ENCODE results near the gene CRAMP1. TPM values are rescaled to one million over a fixed set of nuclear protein-coding genes. Genes with fewer than 3 reads are reported as not detected.

CRAMP1 gene
- total RNA-seq, 1 experiment from 2014 or later: 22.9 TPM

- TF ChIP-seq EGR1 (IDR thresholded peaks at IDR 0.05; ENCODE audit: low read depth) (no peak), TCF7L2 (IDR thresholded peaks at IDR 0.05; ENCODE audit: borderline replicate concordance, extremely low read depth, insufficient read depth, insufficient read length) (no peak)
- Histone ChIP-seq H3K79me2 (ENCODE audit: insufficient read depth, low read length) (peaks cover 63% of the 10 kb centered on the region), H3K4me3 (replicated peaks in 1 of 2; ENCODE audit: low read depth in 1 of 2, low read length in 2 of 2) (no peak overlapping the region), H3K9ac (ENCODE audit: low read length) (no peak overlapping the region), H3K9me3 (ENCODE audit: control insufficient read depth in 1 of 2, insufficient read depth in 1 of 2, low read depth in 1 of 2, low read length in 2 of 2) (no peaks in the 10 kb centered on the region), H3K4me1 (ENCODE audit: control insufficient read depth in 1 of 2, insufficient read depth in 2 of 2, low read length in 2 of 2) (no peaks in the 10 kb centered on the region), H2AFZ (ENCODE audit: low read depth, low read length, poor library complexity, severe bottlenecking) (no peak overlapping the region), H3K36me3 (ENCODE audit: control insufficient read depth in 1 of 2, insufficient read depth in 2 of 2, low read length in 2 of 2) (peaks cover 15 to 28% of the 10 kb centered on the region in 2 experiments), H3K4me2 (ENCODE audit: low read length) (no peak overlapping the region), H3K27me3 (ENCODE audit: insufficient read depth, low read length) (no peaks in the 10 kb centered on the region), H3K27ac (ENCODE audit: low read depth, low read length) (no peak overlapping the region), H3K9me2 (ENCODE audit: insufficient read depth) (no peaks in the 10 kb centered on the region), H4K20me1 (ENCODE audit: insufficient read depth) (no peaks in the 10 kb centered on the region)
- no peak for ATAC-seq
- POLR2A ChIA-PET: no interaction called here
- RAD21 ChIA-PET (ENCODE audit: low non-redundant PET in 1 of 2, low total read pairs in 2 of 2, uncharacterized antibody in 2 of 2, unreplicated experiment in 2 of 2): no interaction called here
- no peak for DNase-seq (ENCODE audit: low read depth, low spot score)
- CTCF ChIA-PET: no interaction called here
- intact Hi-C loops (cut with micrococcal nuclease): no loop called here
- no TSS peak for BruUV-seq (replicated peaks)
Observed at GRCh38 chr16:1631931-1632637, 19.9 kb downstream of the CRAMP1 start.

GRCh38 chr16:1632638-1632970 lies 20.4 kb downstream of the CRAMP1 start:
- Histone ChIP-seq H3K9me3 (ENCODE audit: control insufficient read depth in 1 of 2, insufficient read depth in 1 of 2, low read depth in 1 of 2, low read length in 2 of 2) (no peaks in the 10 kb centered on the region), H3K4me3 (replicated peaks in 1 of 2; ENCODE audit: low read depth in 1 of 2, low read length in 2 of 2) (no peak overlapping the region), H3K36me3 (ENCODE audit: control insufficient read depth in 1 of 2, insufficient read depth in 2 of 2, low read length in 2 of 2) (peaks cover 15 to 28% of the 10 kb centered on the region in 2 experiments), H3K9ac (ENCODE audit: low read length) (no peak overlapping the region), H3K27me3 (ENCODE audit: insufficient read depth, low read length) (no peaks in the 10 kb centered on the region), H3K9me2 (ENCODE audit: insufficient read depth) (no peaks in the 10 kb centered on the region), H3K79me2 (ENCODE audit: insufficient read depth, low read length) (peaks cover 59% of the 10 kb centered on the region), H3K4me1 (ENCODE audit: control insufficient read depth in 1 of 2, insufficient read depth in 2 of 2, low read length in 2 of 2) (no peaks in the 10 kb centered on the region), H3K4me2 (ENCODE audit: low read length) (no peak overlapping the region), H2AFZ (ENCODE audit: low read depth, low read length, poor library complexity, severe bottlenecking) (no peak overlapping the region), H4K20me1 (ENCODE audit: insufficient read depth) (no peaks in the 10 kb centered on the region), H3K27ac (ENCODE audit: low read depth, low read length) (no peak overlapping the region)
- no TSS peak for BruUV-seq (replicated peaks)
- ATAC-seq (no peak), DNase-seq (ENCODE audit: low read depth, low spot score) (no peak)
- TF ChIP-seq ATF3 (IDR thresholded peaks at IDR 0.05) (no peak), EZH2phosphoT487 (IDR thresholded peaks at IDR 0.05; ENCODE audit: borderline replicate concordance) (no peak), EZH2 (IDR thresholded peaks at IDR 0.05) (no peak), ZFX (IDR thresholded peaks at IDR 0.05) (no peak), JUND (IDR thresholded peaks at IDR 0.05) (no peak), SRF (IDR thresholded peaks at IDR 0.05; ENCODE audit: low read depth) (no peak), CTCF (IDR thresholded peaks at IDR 0.05 in 2 of 3, conservative IDR thresholded peaks at IDR 0.05 in 1 of 3; ENCODE audit: borderline replicate concordance in 1 of 3, insufficient read depth in 1 of 3, low read depth in 2 of 3, low read length in 2 of 3) (no peak), POLR2AphosphoS5 (IDR thresholded peaks at IDR 0.05; ENCODE audit: low read depth, low read length) (no peak), POLR2A (IDR thresholded peaks at IDR 0.05; ENCODE audit: borderline replicate concordance, extremely low read depth, insufficient read depth, insufficient read length) (no peak), TCF7L2 (IDR thresholded peaks at IDR 0.05; ENCODE audit: borderline replicate concordance, extremely low read depth, insufficient read depth, insufficient read length) (no peak), FOSL1 (IDR thresholded peaks at IDR 0.05; ENCODE audit: low read depth) (no peak)
- CTCF ChIA-PET: no interaction called here
- POLR2A ChIA-PET: no interaction called here
- RAD21 ChIA-PET (ENCODE audit: low non-redundant PET in 1 of 2, low total read pairs in 2 of 2, uncharacterized antibody in 2 of 2, unreplicated experiment in 2 of 2): no interaction called here
- intact Hi-C loops (cut with micrococcal nuclease): no loop called here
